MM.1S (cell line): ENCODE data around the gene ATAD5.

Experiments
- DNase-seq: peaks from one replicate; pipeline ENCODE4 v3.0.0-alpha.2; 2015
- H2AFZ ChIP-seq: fragments of 300-600 bp; sonication (generic); 2 replicates; pipeline ENCODE4 v1.6.0; 2016; ENCODE audit warnings: antibody characterized with exemption, low read length
- H3F3A ChIP-seq: fragments of 300-600 bp; sonication (generic); 2 replicates; pipeline ENCODE4 v1.6.1; 2016; ENCODE audit warnings: mild to moderate bottlenecking, antibody characterized with exemption, low read length, moderate library complexity, mixed read lengths; ENCODE audit not compliant: insufficient read depth
- H3K27ac ChIP-seq: fragments of 300-600 bp; sonication (generic); 2 replicates; pipeline ENCODE4 v1.5.1; 2016; ENCODE audit warnings: mild to moderate bottlenecking, low read length
- H3K27me3 ChIP-seq: fragments of 300-600 bp; sonication (generic); replicated peaks from 2 replicates; pipeline ENCODE4 v1.6.0; 2016; ENCODE audit warnings: low read length; ENCODE audit not compliant: insufficient read depth
- H3K36me3 ChIP-seq: fragments of 300-600 bp; sonication (generic); replicated peaks from 2 replicates; pipeline ENCODE4 v1.6.1; 2016; ENCODE audit warnings: mild to moderate bottlenecking, low read length, mixed read lengths; ENCODE audit not compliant: insufficient read depth
- H3K4me1 ChIP-seq: fragments of 300-600 bp; sonication (generic); 2 replicates; pipeline ENCODE4 v1.6.1; 2016; ENCODE audit warnings: low read length, mixed read lengths
- H3K4me2 ChIP-seq: fragments of 300-600 bp; sonication (generic); 2 replicates; pipeline ENCODE4 v1.6.0; 2016; ENCODE audit warnings: low read depth, low read length
- H3K4me3 ChIP-seq: fragments of 300-600 bp; sonication (generic); 2 replicates; pipeline ENCODE4 v1.5.1; 2016; ENCODE audit warnings: low read length, mixed read lengths
- H3K79me2 ChIP-seq: fragments of 300-600 bp; sonication (generic); 2 replicates; pipeline ENCODE4 v1.6.1; 2016; ENCODE audit warnings: mixed run types, low read length, mixed read lengths
- H3K9ac ChIP-seq: fragments of 300-600 bp; sonication (generic); 2 replicates; pipeline ENCODE4 v1.6.1; 2016; ENCODE audit warnings: low read length, mixed read lengths
- H3K9me2 ChIP-seq: fragments of 300-600 bp; sonication (generic); replicated peaks from 2 replicates; pipeline ENCODE4 v1.6.1; 2016; ENCODE audit warnings: mild to moderate bottlenecking, low read length, mixed read lengths; ENCODE audit not compliant: insufficient read depth
- H3K9me3 ChIP-seq: fragments of 300-600 bp; sonication (generic); replicated peaks from 2 replicates; pipeline ENCODE4 v1.6.1; 2016; ENCODE audit warnings: mild to moderate bottlenecking, low read length, mixed read lengths; ENCODE audit not compliant: insufficient read depth
- H4K20me1 ChIP-seq: fragments of 300-600 bp; sonication (generic); 2 replicates; pipeline ENCODE4 v1.6.1; 2016; ENCODE audit warnings: mild to moderate bottlenecking, low read length, moderate library complexity, mixed read lengths; ENCODE audit not compliant: insufficient read depth
- EZH2 ChIP-seq: fragments of 300-600 bp; sonication (generic); optimal IDR thresholded peaks from 2 replicates; pipeline ENCODE3; 2017; ENCODE audit warnings: low read depth, mild to moderate bottlenecking, antibody characterized with exemption, low read length, mixed read lengths
- EZH2phosphoT487 ChIP-seq: fragments of 300-600 bp; sonication (generic); IDR thresholded peaks from 2 replicates; pipeline ENCODE4 v1.6.1; 2018; ENCODE audit warnings: antibody characterized with exemption, low read length
- TF ChIP-seq, protein P1 (sequence below): fragments of 300-600 bp; sonication (generic); IDR thresholded peaks from 2 replicates; pipeline ENCODE4 v1.5.1; 2016; ENCODE audit warnings: antibody characterized with exemption, low read length, mixed read lengths

The ATAD5 gene

GRCh38 chr17:30926516-30926915, 94.8 kb downstream of the ATAD5 start:
- no peak overlapping the region for H3K4me2 ChIP-seq
- no peak overlapping the region for H3K4me3 ChIP-seq
- H3K9me3 ChIP-seq = no peaks in the 10 kb centered on the region
- 0 out of 2 replicates have a peak overlapping the region, but pooled peaks have one; percentile 16 for H2AFZ ChIP-seq
- no peaks in the 10 kb centered on the region for H3K36me3 ChIP-seq
- H3K9ac ChIP-seq = no peak overlapping the region
- H4K20me1 ChIP-seq = no peaks in the 10 kb centered on the region
- H3K4me1 ChIP-seq = 0 out of 2 replicates have a peak, but pooled peaks cover 9% of the 10 kb centered on the region
- H3K9me2 ChIP-seq = no peaks in the 10 kb centered on the region
- no peak for DNase-seq
- H3K27ac ChIP-seq = no peak overlapping the region
- TF ChIP-seq EZH2phosphoT487 = no peak
- TF ChIP-seq EZH2 = no peak
- TF ChIP-seq, protein P1, sequence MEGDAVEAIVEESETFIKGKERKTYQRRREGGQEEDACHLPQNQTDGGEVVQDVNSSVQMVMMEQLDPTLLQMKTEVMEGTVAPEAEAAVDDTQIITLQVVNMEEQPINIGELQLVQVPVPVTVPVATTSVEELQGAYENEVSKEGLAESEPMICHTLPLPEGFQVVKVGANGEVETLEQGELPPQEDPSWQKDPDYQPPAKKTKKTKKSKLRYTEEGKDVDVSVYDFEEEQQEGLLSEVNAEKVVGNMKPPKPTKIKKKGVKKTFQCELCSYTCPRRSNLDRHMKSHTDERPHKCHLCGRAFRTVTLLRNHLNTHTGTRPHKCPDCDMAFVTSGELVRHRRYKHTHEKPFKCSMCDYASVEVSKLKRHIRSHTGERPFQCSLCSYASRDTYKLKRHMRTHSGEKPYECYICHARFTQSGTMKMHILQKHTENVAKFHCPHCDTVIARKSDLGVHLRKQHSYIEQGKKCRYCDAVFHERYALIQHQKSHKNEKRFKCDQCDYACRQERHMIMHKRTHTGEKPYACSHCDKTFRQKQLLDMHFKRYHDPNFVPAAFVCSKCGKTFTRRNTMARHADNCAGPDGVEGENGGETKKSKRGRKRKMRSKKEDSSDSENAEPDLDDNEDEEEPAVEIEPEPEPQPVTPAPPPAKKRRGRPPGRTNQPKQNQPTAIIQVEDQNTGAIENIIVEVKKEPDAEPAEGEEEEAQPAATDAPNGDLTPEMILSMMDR = no peak
- H3K27me3 ChIP-seq = peaks cover 15% of the 10 kb centered on the region
- H3K79me2 ChIP-seq = no peaks in the 10 kb centered on the region
- no peaks in the 10 kb centered on the region for H3F3A ChIP-seq

DNA sequence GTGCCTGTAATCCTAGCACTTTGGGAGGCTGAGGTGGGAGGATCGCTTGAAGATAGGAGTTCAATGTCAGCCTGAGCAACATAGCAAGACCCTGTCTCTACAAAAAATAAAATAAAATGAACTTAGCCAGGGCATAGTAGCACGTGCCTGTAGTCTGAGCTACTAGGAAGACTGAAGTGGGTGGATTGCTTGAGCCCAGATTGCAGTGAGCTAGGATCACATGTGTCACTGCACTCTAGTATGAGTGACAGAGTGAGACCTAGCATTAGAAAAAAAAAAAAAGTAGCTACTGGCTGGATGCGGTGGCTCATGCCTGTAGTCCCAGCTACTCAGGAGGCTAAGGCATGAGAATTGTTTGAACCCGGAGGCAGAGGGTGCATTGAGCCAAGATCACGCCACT, 96.0 kb downstream of the ATAD5 start:
- H3K36me3 ChIP-seq = no peaks in the 10 kb centered on the region
- H3K79me2 ChIP-seq = no peaks in the 10 kb centered on the region
- H3K9me3 ChIP-seq = no peaks in the 10 kb centered on the region
- TF ChIP-seq EZH2phosphoT487 (no peak), EZH2 (no peak)
- TF ChIP-seq, protein P1 = no peak
- H2AFZ ChIP-seq = no peak overlapping the region
- H3K9ac ChIP-seq = no peak overlapping the region
- H3K9me2 ChIP-seq = no peaks in the 10 kb centered on the region
- 0 out of 2 replicates have a peak, but pooled peaks cover 7% of the 10 kb centered on the region for H3K4me1 ChIP-seq
- H3K4me2 ChIP-seq = no peak overlapping the region
- DNase-seq = no peak
- peaks cover 7% of the 10 kb centered on the region for H3K27me3 ChIP-seq
- no peaks in the 10 kb centered on the region for H4K20me1 ChIP-seq
- no peak overlapping the region for H3K4me3 ChIP-seq
- no peak overlapping the region for H3K27ac ChIP-seq
- no peaks in the 10 kb centered on the region for H3F3A ChIP-seq

DNA sequence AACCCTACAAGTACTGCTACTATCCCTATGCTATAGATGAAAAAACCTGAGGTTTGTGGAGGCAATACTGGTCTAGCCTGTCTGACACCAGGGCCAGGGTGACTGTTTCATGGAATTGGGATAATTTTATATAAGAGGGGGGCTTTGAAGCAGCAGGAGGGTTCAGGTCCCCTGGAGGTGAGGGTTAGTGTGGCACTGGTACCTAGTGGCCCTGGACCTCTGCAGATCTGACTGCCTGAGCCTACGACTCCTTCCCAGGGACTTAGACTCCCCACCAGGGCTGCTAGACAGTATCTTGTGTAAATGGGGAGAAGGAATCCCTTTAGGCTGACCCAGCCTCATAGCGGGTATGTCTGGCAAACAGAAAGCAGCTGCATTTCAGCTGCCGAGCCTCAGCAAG, 96.8 kb downstream of the ATAD5 start:
- no peak overlapping the region for H3K4me2 ChIP-seq
- no peaks in the 10 kb centered on the region for H4K20me1 ChIP-seq
- no peak for TF ChIP-seq EZH2phosphoT487
- TF ChIP-seq EZH2 = no peak
- TF ChIP-seq, protein P1 = no peak
- H3K27me3 ChIP-seq = no peaks in the 10 kb centered on the region
- no peaks in the 10 kb centered on the region for H3K9me3 ChIP-seq
- no peaks in the 10 kb centered on the region for H3F3A ChIP-seq
- H3K9ac ChIP-seq = no peak overlapping the region
- no peak overlapping the region for H2AFZ ChIP-seq
- no peaks in the 10 kb centered on the region for H3K36me3 ChIP-seq
- H3K4me1 ChIP-seq = 0 out of 2 replicates have a peak, but pooled peaks cover 7% of the 10 kb centered on the region
- H3K27ac ChIP-seq = no peak overlapping the region
- H3K9me2 ChIP-seq = no peaks in the 10 kb centered on the region
- no peak for DNase-seq
- no peaks in the 10 kb centered on the region for H3K79me2 ChIP-seq
- H3K4me3 ChIP-seq = no peak overlapping the region
